ENCODE results near the gene PPP4R2. TPM values are rescaled to one million over a fixed set of nuclear protein-coding genes. Genes with fewer than 3 reads are reported as not detected.

Gene PPP4R2
- total and polyA plus RNA-seq, 9 of the 15 experiments (the other 6 are each of a cell fraction or from before 2014, with no cell fraction given): 11.0 to 49.6 (median 31.6) TPM

- Histone ChIP-seq H3K9me1 (ENCODE audit: control insufficient read depth, insufficient read depth, low read length) (no peaks in the 10 kb centered on the region), H3K4me1 (replicated peaks in 1 of 2; ENCODE audit: control insufficient read depth in 2 of 2, insufficient read depth in 2 of 2, low read length in 2 of 2) (no peaks in the 10 kb centered on the region; a peak in 1 of 5 replicates), H3K36me3 (ENCODE audit: control insufficient read depth, insufficient read depth, low read length) (no peaks in the 10 kb centered on the region), H3K9me3 (replicated peaks; ENCODE audit: control insufficient read depth, insufficient read depth, low read depth, low read length) (no peaks in the 10 kb centered on the region), H3K4me3 (no peak overlapping the region), H2AFZ (ENCODE audit: low read depth, low read length) (no peak overlapping the region), H3K4me2 (ENCODE audit: insufficient read depth, low read length) (no peak overlapping the region), H3K27ac (ENCODE audit: extremely low read depth, low read depth, low read length) (no peak overlapping the region), H4K20me1 (replicated peaks; ENCODE audit: control insufficient read depth, insufficient read depth, low read length) (no peaks in the 10 kb centered on the region), H3K27me3 (ENCODE audit: control insufficient read depth in 2 of 2, insufficient read depth in 2 of 2, low read length in 2 of 2) (no peaks in the 10 kb centered on the region), H3K79me2 (ENCODE audit: control insufficient read depth, insufficient read depth, low read length) (no peaks in the 10 kb centered on the region), H3K9ac (ENCODE audit: insufficient read depth in 1 of 2, low read depth in 2 of 2, low read length in 2 of 2) (no peak overlapping the region)
- WGBS (ENCODE audit: insufficient coverage, low coverage, missing lambda C conversion rate): 33% methylated on average over 7 of the region's 7 CpGs
- FAIRE-seq (no peak), ATAC-seq (no peak), DNase-seq (ENCODE audit: extremely low read depth in 1 of 4, low spot score in 3 of 4) (no peak)
- no TSS peak for BruUV-seq (replicated peaks)
- intact Hi-C loops (cut with micrococcal nuclease): no loop called here
- TF ChIP-seq RFX5 (IDR thresholded peaks at IDR 0.05; ENCODE audit: low read depth, low read length) (no peak), PTTG1 (tag; IDR thresholded peaks at IDR 0.05; ENCODE audit: low read depth) (no peak), BRD9 (IDR thresholded peaks at IDR 0.05; ENCODE audit: low read depth, partially characterized antibody) (no peak), CHD2 (IDR thresholded peaks at IDR 0.05; ENCODE audit: low read depth, low read length) (no peak), NCOA2 (IDR thresholded peaks at IDR 0.05; ENCODE audit: partially characterized antibody in 2 of 2) (no peak), ZNF143 (CRISPR knock-in tag; IDR thresholded peaks at IDR 0.05) (no peak), MCM7 (IDR thresholded peaks at IDR 0.05) (no peak), FOXK1 (CRISPR knock-in tag; IDR thresholded peaks at IDR 0.05; ENCODE audit: borderline replicate concordance) (no peak), TBL1XR1 (IDR thresholded peaks at IDR 0.05; ENCODE audit: low read length in 2 of 2) (no peak), PREB (CRISPR knock-in tag; IDR thresholded peaks at IDR 0.05) (no peak)
- in situ Hi-C loops (cut with MboI): no loop called here
- ChIA-PET CTCF (ENCODE audit: low intra/inter-chr PET ratio) (no interaction called here), POLR2A (no interaction called here)
Observed at GRCh38 chr3:72973031-72973723, 23.4 kb upstream of the PPP4R2 start.
